SJSA1 (cell line): ENCODE measurements around the gene HNF1A. TPM values are rescaled to one million over a fixed set of nuclear protein-coding genes. Genes with fewer than 3 reads are reported as not detected.

ENCODE experiments used
- DNase-seq, 2 experiments: peaks; one replicate each; pipeline ENCODE4 v3.0.0-alpha.2; 2015 to 2020; ENCODE audit warnings: low spot score in 2 of 2, low read depth in 1 of 2
- H3K27ac ChIP-seq: fragments of 250-450 bp; sonication (Bioruptor Pico); 2 replicates; pipeline ENCODE4 v1.5.1; 2020; ENCODE audit warnings: mild to moderate bottlenecking, moderate library complexity
- H3K27me3 ChIP-seq: fragments of 250-450 bp; sonication (Bioruptor Pico); replicated peaks from 2 replicates; pipeline ENCODE4 v1.5.1; 2020; ENCODE audit warnings: mild to moderate bottlenecking, moderate library complexity
- H3K36me3 ChIP-seq: fragments of 250-450 bp; sonication (Bioruptor Pico); 2 replicates; pipeline ENCODE4 v1.5.1; 2020; ENCODE audit warnings: mild to moderate bottlenecking
- H3K4me1 ChIP-seq: fragments of 250-450 bp; sonication (Bioruptor Pico); replicated peaks from 2 replicates; pipeline ENCODE4 v1.6.1; 2021; ENCODE audit warnings: mild to moderate bottlenecking
- H3K4me3 ChIP-seq: fragments of 250-450 bp; sonication (Bioruptor Pico); 2 replicates; pipeline ENCODE4 v1.5.1; 2020; ENCODE audit warnings: mild to moderate bottlenecking
- H3K9me3 ChIP-seq: fragments of 250-450 bp; sonication (Bioruptor Pico); replicated peaks from 2 replicates; pipeline ENCODE4 v1.5.1; 2020; ENCODE audit warnings: mild to moderate bottlenecking
- total RNA-seq: library from RNA; depleted of rRNA; stranded (reverse); fragments of >200 nt; shearing (Covaris generic); gene quantifications from 2 replicates; pipeline ENCODE4 v1.2.3, GENCODE V29; 2014; rRNA removed

HNF1A gene
- not detected in 2 replicates for total RNA-seq

GRCh38 chr12:120978296-120979219, at the start of gene HNF1A:
HNF1A (plus strand) TSS chr12:120978543; CDS start chr12:120978769, 226 bp downstream.
- Histone ChIP-seq H3K4me3 (no peak within 1 kb of the TSS), H3K9me3 (no peaks in the 10 kb centered on the region), H3K27me3 (no peaks in the 10 kb centered on the region), H3K36me3 (no peaks in the 10 kb centered on the region), H3K27ac (no peak within 1 kb of the TSS), H3K4me1 (no peaks in the 10 kb centered on the region)
- DNase-seq, result no peak

GRCh38 chr12:120928864-120929652, 49.3 kb upstream of the HNF1A start:
- DNase-seq, result no peak
- H3K36me3 ChIP-seq, result no peaks in the 10 kb centered on the region
- no peaks in the 10 kb centered on the region for H3K4me1 ChIP-seq
- no peak overlapping the region for H3K4me3 ChIP-seq
- no peaks in the 10 kb centered on the region for H3K9me3 ChIP-seq
- H3K27me3 ChIP-seq, result no peaks in the 10 kb centered on the region
- no peak overlapping the region for H3K27ac ChIP-seq

GRCh38 chr12:120930032-120930431, 48.3 kb upstream of the HNF1A start:
- Histone ChIP-seq H3K27ac (no peak overlapping the region), H3K27me3 (no peaks in the 10 kb centered on the region), H3K9me3 (no peaks in the 10 kb centered on the region), H3K4me1 (no peaks in the 10 kb centered on the region), H3K36me3 (no peaks in the 10 kb centered on the region), H3K4me3 (no peak overlapping the region)
- no peak for DNase-seq

- H3K36me3 ChIP-seq, result no peaks in the 10 kb centered on the region
- H3K27me3 ChIP-seq, result no peaks in the 10 kb centered on the region
- H3K9me3 ChIP-seq, result no peaks in the 10 kb centered on the region
- no peak overlapping the region for H3K4me3 ChIP-seq
- H3K27ac ChIP-seq, result no peak overlapping the region
- H3K4me1 ChIP-seq, result no peaks in the 10 kb centered on the region
- no peak for DNase-seq
These were observed 46.3 kb upstream of the HNF1A start for GRCh38 chr12:120932058-120932457.

- DNase-seq, result no peak
- H3K9me3 ChIP-seq, result no peaks in the 10 kb centered on the region
- H3K27me3 ChIP-seq, result no peaks in the 10 kb centered on the region
- H3K27ac ChIP-seq, result no peak overlapping the region
- H3K36me3 ChIP-seq, result no peaks in the 10 kb centered on the region
- no peaks in the 10 kb centered on the region for H3K4me1 ChIP-seq
- H3K4me3 ChIP-seq, result no peak overlapping the region
These were observed 45.3 kb upstream of the HNF1A start for GRCh38 chr12:120932956-120933526.

- Histone ChIP-seq H3K4me1 (no peaks in the 10 kb centered on the region), H3K9me3 (no peaks in the 10 kb centered on the region), H3K4me3 (no peak overlapping the region), H3K27ac (no peak overlapping the region), H3K36me3 (no peaks in the 10 kb centered on the region), H3K27me3 (no peaks in the 10 kb centered on the region)
- DNase-seq, result no peak
These were observed 44.6 kb upstream of the HNF1A start for GRCh38 chr12:120933786-120934185.

GRCh38 chr12:120936197-120936596, 42.1 kb upstream of the HNF1A start:
- Histone ChIP-seq H3K27ac (no peak overlapping the region), H3K27me3 (no peaks in the 10 kb centered on the region), H3K4me1 (no peaks in the 10 kb centered on the region), H3K4me3 (no peak overlapping the region), H3K9me3 (no peaks in the 10 kb centered on the region), H3K36me3 (no peaks in the 10 kb centered on the region)
- no peak for DNase-seq

GRCh38 chr12:120938496-120938895, 39.8 kb upstream of the HNF1A start:
- Histone ChIP-seq H3K36me3 (no peaks in the 10 kb centered on the region), H3K9me3 (no peaks in the 10 kb centered on the region), H3K4me1 (no peaks in the 10 kb centered on the region), H3K27me3 (no peaks in the 10 kb centered on the region), H3K27ac (no peak overlapping the region), H3K4me3 (no peak overlapping the region)
- no peak for DNase-seq

- no peak for DNase-seq
- Histone ChIP-seq H3K9me3 (no peaks in the 10 kb centered on the region), H3K27me3 (no peaks in the 10 kb centered on the region), H3K4me3 (no peak overlapping the region), H3K36me3 (no peaks in the 10 kb centered on the region), H3K4me1 (no peaks in the 10 kb centered on the region), H3K27ac (no peak overlapping the region)
These were observed 38.8 kb upstream of the HNF1A start for GRCh38 chr12:120939523-120939922.

GRCh38 chr12:120940006-120940405, 38.3 kb upstream of the HNF1A start:
- Histone ChIP-seq H3K27ac (no peak overlapping the region), H3K9me3 (no peaks in the 10 kb centered on the region), H3K27me3 (no peaks in the 10 kb centered on the region), H3K4me1 (no peaks in the 10 kb centered on the region), H3K36me3 (no peaks in the 10 kb centered on the region), H3K4me3 (no peak overlapping the region)
- no peak for DNase-seq

- H3K27ac ChIP-seq, result no peak overlapping the region
- DNase-seq, result no peak
- H3K36me3 ChIP-seq, result no peaks in the 10 kb centered on the region
- H3K4me1 ChIP-seq, result no peaks in the 10 kb centered on the region
- no peak overlapping the region for H3K4me3 ChIP-seq
- H3K9me3 ChIP-seq, result no peaks in the 10 kb centered on the region
- no peaks in the 10 kb centered on the region for H3K27me3 ChIP-seq
These were observed 37.5 kb upstream of the HNF1A start for GRCh38 chr12:120940799-120941198.

GRCh38 chr12:120941412-120941811, 36.9 kb upstream of the HNF1A start:
- H3K4me3 ChIP-seq, result no peak overlapping the region
- H3K27me3 ChIP-seq, result no peaks in the 10 kb centered on the region
- H3K27ac ChIP-seq, result no peak overlapping the region
- H3K4me1 ChIP-seq, result no peaks in the 10 kb centered on the region
- no peaks in the 10 kb centered on the region for H3K9me3 ChIP-seq
- no peaks in the 10 kb centered on the region for H3K36me3 ChIP-seq
- no peak for DNase-seq

GRCh38 chr12:120941846-120942405, 36.4 kb upstream of the HNF1A start:
- no peaks in the 10 kb centered on the region for H3K9me3 ChIP-seq
- H3K27ac ChIP-seq, result no peak overlapping the region
- DNase-seq, result no peak
- no peaks in the 10 kb centered on the region for H3K27me3 ChIP-seq
- H3K4me3 ChIP-seq, result no peak overlapping the region
- H3K36me3 ChIP-seq, result no peaks in the 10 kb centered on the region
- H3K4me1 ChIP-seq, result no peaks in the 10 kb centered on the region
